Thyroid gland (tissue), 4 donors: ENCODE data around the gene STAU1.

Experiments used
- POLR2A ChIP-seq, 2 donors: fragments of 450-650 bp; IDR thresholded peaks; one replicate each; pipeline ENCODE4 v1.6.1; 2017; ENCODE audit warnings: antibody characterized with exemption in 2 of 2, mild to moderate bottlenecking in 2 of 2, moderate library complexity in 1 of 2
- TF ChIP-seq, protein P1 (sequence below), 6 experiments: fragments of 200-600 bp in 3 of 6; fragments of 450-650 bp in 3 of 6; sonication (generic) in 3 of 6; IDR thresholded peaks; one replicate each; pipeline ENCODE4 v1.5.1; 2016 to 2019; ENCODE audit warnings: antibody characterized with exemption in 6 of 6, mild to moderate bottlenecking in 2 of 6, inconsistent platforms in 1 of 6, moderate library complexity in 1 of 6

DNA sequence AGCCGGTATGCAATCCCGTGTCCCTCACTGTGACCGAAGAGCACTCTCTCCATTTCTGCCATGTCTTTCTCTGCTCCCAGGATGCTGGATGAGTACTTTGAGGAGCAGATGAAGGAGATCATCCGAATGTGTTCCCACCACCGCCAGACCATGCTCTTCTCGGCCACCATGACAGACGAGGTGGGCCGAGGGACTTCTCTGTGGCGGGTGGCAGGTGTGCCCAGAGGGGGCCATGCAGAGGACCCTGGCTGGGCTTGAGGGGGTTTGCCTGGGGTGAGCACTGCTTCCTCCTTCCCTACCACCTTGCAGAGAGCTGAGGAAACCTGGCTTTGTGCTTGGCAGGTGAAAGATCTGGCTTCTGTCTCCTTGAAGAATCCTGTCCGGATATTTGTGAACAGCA lies 45.1 kb upstream of the STAU1 start:
- TF ChIP-seq, protein P1, sequence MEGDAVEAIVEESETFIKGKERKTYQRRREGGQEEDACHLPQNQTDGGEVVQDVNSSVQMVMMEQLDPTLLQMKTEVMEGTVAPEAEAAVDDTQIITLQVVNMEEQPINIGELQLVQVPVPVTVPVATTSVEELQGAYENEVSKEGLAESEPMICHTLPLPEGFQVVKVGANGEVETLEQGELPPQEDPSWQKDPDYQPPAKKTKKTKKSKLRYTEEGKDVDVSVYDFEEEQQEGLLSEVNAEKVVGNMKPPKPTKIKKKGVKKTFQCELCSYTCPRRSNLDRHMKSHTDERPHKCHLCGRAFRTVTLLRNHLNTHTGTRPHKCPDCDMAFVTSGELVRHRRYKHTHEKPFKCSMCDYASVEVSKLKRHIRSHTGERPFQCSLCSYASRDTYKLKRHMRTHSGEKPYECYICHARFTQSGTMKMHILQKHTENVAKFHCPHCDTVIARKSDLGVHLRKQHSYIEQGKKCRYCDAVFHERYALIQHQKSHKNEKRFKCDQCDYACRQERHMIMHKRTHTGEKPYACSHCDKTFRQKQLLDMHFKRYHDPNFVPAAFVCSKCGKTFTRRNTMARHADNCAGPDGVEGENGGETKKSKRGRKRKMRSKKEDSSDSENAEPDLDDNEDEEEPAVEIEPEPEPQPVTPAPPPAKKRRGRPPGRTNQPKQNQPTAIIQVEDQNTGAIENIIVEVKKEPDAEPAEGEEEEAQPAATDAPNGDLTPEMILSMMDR (IDR thresholded peaks at IDR 0.05) = no peak
- TF ChIP-seq POLR2A (IDR thresholded peaks at IDR 0.05) = no peak
